ENCODE data around the gene SCD.

- TF ChIP-seq REST (IDR thresholded peaks at IDR 0.05; ENCODE audit: insufficient read depth in 1 of 2, low read depth in 2 of 2, low read length in 2 of 2) (no peak), SIN3A (IDR thresholded peaks at IDR 0.05; ENCODE audit: borderline replicate concordance, insufficient read depth, low read length) (no peak), TAF1 (IDR thresholded peaks at IDR 0.05; ENCODE audit: borderline replicate concordance, insufficient read depth, low read length) (no peak)
Measured at GRCh38 chr10:100334762-100335161, 12.3 kb upstream of the SCD start.
